ENCODE measurements around the gene NPC1L1. TPM values are rescaled to one million over a fixed set of nuclear protein-coding genes. Genes with fewer than 3 reads are reported as not detected.

NPC1L1 gene
- total and polyA plus RNA-seq, 2 of the 13 experiments (the other 11 are each of a cell fraction or from before 2014, with no cell fraction given) = 4.8 to 14.5 TPM

DNA sequence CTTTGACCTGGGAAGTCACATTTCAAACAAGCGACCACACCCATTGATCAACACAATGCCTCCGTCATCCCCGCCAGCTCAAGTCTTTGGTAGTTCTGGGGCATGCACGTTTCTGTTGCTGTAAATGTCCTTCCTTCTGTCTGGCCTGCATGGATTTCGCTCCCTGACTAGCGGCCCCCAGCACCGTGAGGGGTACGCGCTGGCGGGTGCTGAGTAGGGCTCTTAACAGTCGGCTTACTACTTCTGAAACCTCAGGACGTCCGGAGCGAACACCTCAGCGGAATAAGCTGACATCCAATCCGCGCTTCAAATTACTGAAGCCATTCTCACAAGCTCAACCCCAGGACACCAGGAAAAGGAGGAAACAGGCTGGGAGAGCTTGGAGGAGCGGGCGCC lies 51.2 kb downstream of the NPC1L1 start:
- Histone ChIP-seq H3K79me2 (ENCODE audit: insufficient read depth, low read length) (peaks cover 41% of the 10 kb centered on the region), H3K4me3 (replicated peaks in 1 of 3; ENCODE audit: insufficient read depth in 1 of 3, low read depth in 2 of 3, low read length in 3 of 3) (peak overlapping the region; percentile 74 to 93 (median 90)), H3K9me3 (ENCODE audit: low read length) (no peaks in the 10 kb centered on the region), H3K4me1 (ENCODE audit: insufficient read depth, low read length) (peaks cover 61% of the 10 kb centered on the region), H3K4me2 (ENCODE audit: low read depth, low read length) (peak overlapping the region; percentile 82), H2AFZ (ENCODE audit: low read length) (no peak overlapping the region), H3K36me3 (replicated peaks in 1 of 2; ENCODE audit: control insufficient read depth in 1 of 2, insufficient read depth in 2 of 2, low read length in 2 of 2) (peaks cover under 1 to 11% of the 10 kb centered on the region in 2 experiments; a peak in 4 of 5 replicates), H4K20me1 (ENCODE audit: insufficient read depth, low read length) (no peaks in the 10 kb centered on the region), H3K27ac (ENCODE audit: extremely low read length, insufficient read depth, low read length) (peak overlapping the region; percentile 96), H3K9ac (ENCODE audit: insufficient read depth, low read depth, low read length) (peak overlapping the region; percentile 85), H3K27me3 (ENCODE audit: control insufficient read depth in 1 of 2, insufficient read depth in 2 of 2, low read length in 2 of 2) (no peaks in the 10 kb centered on the region; a peak in 1 of 5 replicates)
- TF ChIP-seq, protein P1, sequence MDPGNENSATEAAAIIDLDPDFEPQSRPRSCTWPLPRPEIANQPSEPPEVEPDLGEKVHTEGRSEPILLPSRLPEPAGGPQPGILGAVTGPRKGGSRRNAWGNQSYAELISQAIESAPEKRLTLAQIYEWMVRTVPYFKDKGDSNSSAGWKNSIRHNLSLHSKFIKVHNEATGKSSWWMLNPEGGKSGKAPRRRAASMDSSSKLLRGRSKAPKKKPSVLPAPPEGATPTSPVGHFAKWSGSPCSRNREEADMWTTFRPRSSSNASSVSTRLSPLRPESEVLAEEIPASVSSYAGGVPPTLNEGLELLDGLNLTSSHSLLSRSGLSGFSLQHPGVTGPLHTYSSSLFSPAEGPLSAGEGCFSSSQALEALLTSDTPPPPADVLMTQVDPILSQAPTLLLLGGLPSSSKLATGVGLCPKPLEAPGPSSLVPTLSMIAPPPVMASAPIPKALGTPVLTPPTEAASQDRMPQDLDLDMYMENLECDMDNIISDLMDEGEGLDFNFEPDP (CRISPR knock-in tag; conservative IDR thresholded peaks at IDR 0.05) = 0 out of 2 replicates have a peak, but pooled peaks have one; percentile 84
- TF ChIP-seq RNF2 (conservative IDR thresholded peaks at IDR 0.05; ENCODE audit: low read depth) = no peak
- TF ChIP-seq, protein P2, sequence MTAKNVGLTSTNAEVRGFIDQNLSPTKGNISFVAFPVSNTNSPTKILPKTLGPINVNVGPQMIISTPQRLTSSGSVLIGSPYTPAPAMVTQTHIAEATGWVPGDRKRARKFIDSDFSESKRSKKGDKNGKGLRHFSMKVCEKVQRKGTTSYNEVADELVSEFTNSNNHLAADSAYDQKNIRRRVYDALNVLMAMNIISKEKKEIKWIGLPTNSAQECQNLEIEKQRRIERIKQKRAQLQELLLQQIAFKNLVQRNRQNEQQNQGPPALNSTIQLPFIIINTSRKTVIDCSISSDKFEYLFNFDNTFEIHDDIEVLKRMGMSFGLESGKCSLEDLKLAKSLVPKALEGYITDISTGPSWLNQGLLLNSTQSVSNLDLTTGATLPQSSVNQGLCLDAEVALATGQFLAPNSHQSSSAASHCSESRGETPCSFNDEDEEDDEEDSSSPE (CRISPR knock-in tag; IDR thresholded peaks at IDR 0.05) = no peak
- 0 out of 2 replicates have a peak, but pooled peaks have one; percentile 21 for TF ChIP-seq MTF2 (CRISPR knock-in tag; IDR thresholded peaks at IDR 0.05; ENCODE audit: borderline replicate concordance)
- 0 out of 2 replicates have a peak, but pooled peaks have one; percentile 28 for TF ChIP-seq ZFP36L1 (CRISPR knock-in tag; IDR thresholded peaks at IDR 0.05)
- TF ChIP-seq HDAC6 (IDR thresholded peaks at IDR 0.05; ENCODE audit: low read depth, low read length) = no peak
- no peak for TF ChIP-seq SAP130 (CRISPR knock-in tag; IDR thresholded peaks at IDR 0.05; ENCODE audit: low read depth)
- no peak for TF ChIP-seq ARNTL (CRISPR knock-in tag; IDR thresholded peaks at IDR 0.05)
- TF ChIP-seq ZNF572 (CRISPR knock-in tag; IDR thresholded peaks at IDR 0.05) = 0 out of 2 replicates have a peak, but pooled peaks have one; percentile 42
- ChIA-PET CTCF (ENCODE audit: low intra/inter-chr PET ratio, low total read pairs) (no interaction called here), POLR2A (interaction anchor here (0.7 to 2.8 kb wide), 10 partner anchors 8 to 85 kb away, joined by 3 to 18 read pairs (median 4); partner anchors contain the start of genes DDX56 and NPC1L1)
- FAIRE-seq (no peak), ATAC-seq (peak; percentile 50), DNase-seq (ENCODE audit: low spot score) (no peak)
- in situ Hi-C loops (cut with HindIII; ENCODE audit: extremely low pct_ligation_motif_present, low pct_unique_long_range_greater_than_20kb) (no loop called here), intact Hi-C loops (cut with micrococcal nuclease; ENCODE audit: unreplicated experiment) (loop anchor here (5.0 kb wide), 2 partner anchors 52 to 82 kb away; partner anchors contain the start of genes DDX56 and NPC1L1)
- 1% methylated on average over 15 of the region's 19 CpGs for WGBS (ENCODE audit: low lambda C conversion rate)
- TSS peak; percentile 68 for BruUV-seq (replicated peaks)

Measured in HepG2 (cell line).